ENCODE data around the gene SLC12A5. TPM values are rescaled to one million over a fixed set of nuclear protein-coding genes. Genes with fewer than 3 reads are reported as not detected.
"Not testable (repeated sequence)": the region's sequence is repeated elsewhere in the genome, so short reads cannot be mapped to it uniquely, and the experiment has no call there.

Gene SLC12A5
- total RNA-seq, 4 donors from 2014 or later: not detected

DNA sequence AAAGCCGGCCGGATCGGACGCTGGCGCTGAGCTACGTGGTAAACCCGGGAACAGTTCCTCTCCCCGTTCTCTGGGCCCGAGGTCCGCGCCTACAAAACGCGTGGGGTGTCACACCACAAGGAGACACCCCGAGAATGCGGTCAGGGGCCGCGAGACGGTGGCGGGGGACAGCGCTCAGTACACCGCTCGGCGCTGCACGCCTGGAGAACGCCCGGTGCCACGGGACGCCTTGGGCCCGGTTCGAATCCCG, 60.1 kb downstream of the SLC12A5 start:
- DNase-seq: no peak
- in situ Hi-C loops (cut with MboI; ENCODE audit: low pct_ligation_motif_present in 1 of 4, low pct_unique_long_range_greater_than_20kb in 1 of 4, low sequenced_read_pairs in 3 of 4): no loop called here
- intact Hi-C loops (cut with DNase I; ENCODE audit: low total_unique reads): no loop called here
- no peaks in the 10 kb centered on the region for H3K36me3 ChIP-seq
- H3K4me1 ChIP-seq: peaks cover 39 to 52% (median 50%) of the 10 kb centered on the region in 4 donors
- H3K27ac ChIP-seq: peak overlapping the region; percentile 96 to 99 (median 96)
- H3K9me3 ChIP-seq: no peaks in the 10 kb centered on the region
- TF ChIP-seq POLR2A (IDR thresholded peaks at IDR 0.05) (no peak), EP300 (IDR thresholded peaks at IDR 0.05; ENCODE audit: low read depth) (no peak)
- peak overlapping the region; percentile 66 to 87 (median 72) for H3K4me3 ChIP-seq
- H3K27me3 ChIP-seq: no peaks in the 10 kb centered on the region
- 1% methylated on average over 31 of the region's 31 CpGs; no CpG with 5 or more reads in 1 of the 2 donors for WGBS, 2 donors (ENCODE audit: low coverage in 1 of 2)

DNA sequence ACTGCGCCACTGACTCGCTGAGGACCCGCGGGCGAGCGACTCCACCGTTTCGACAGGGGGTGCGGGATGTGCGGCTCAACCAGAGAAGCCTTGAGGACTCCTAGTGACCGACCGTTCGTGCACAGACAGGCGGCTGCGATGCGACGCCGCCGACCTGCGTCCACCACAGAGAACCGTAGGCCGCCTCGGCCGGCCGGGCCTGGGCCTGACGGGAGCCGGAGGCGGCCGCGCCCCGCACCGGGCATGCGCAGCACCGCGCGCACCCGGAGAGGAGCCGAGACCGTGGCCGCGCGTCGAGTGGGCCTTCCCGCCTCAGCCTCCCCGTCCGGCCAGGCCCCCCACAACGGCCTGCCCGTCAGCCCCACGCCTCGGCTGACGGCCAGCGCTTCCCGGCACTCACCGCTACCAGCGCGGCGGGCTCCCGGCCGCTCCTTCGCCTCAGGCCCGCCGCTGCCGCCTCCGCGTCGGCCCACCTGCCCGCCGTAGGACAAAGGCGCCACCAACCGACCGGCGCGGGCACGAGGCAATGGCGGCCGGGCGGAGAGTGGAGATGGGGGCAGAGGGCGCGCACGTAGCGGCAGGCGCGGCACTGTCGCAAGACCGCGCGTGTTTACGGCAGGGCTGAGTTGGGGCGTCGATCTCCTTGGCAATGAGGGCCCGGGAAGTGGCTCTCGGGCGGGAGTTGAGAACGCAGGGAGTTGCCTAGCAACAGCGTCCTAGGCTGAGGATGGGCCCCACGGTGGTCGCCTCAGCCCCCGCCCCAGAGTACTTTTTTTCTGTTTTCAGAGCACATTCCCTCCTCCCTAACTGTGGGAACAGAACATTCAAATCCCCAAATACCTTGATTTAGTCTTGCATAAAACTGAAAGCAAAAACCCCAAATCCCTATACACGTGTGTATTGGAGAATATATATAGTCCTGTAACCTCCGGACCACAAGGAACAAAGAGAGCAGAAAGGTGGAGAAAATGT, 60.7 kb downstream of the SLC12A5 start, which contains the start of gene NCOA5:
Gene NCOA5 (minus strand): TSS at position 546 of the 972 bp plus-strand sequence. CDS start 10,538 bp downstream, outside the sequence.
- intact Hi-C loops (cut with DNase I; ENCODE audit: low total_unique reads) (no loop called here), in situ Hi-C loops (cut with MboI; ENCODE audit: low pct_ligation_motif_present in 1 of 4, low pct_unique_long_range_greater_than_20kb in 1 of 4, low sequenced_read_pairs in 3 of 4) (no loop called here)
- peaks cover 38 to 47% (median 44%) of the 10 kb centered on the region in 4 donors for H3K4me1 ChIP-seq
- H3K36me3 ChIP-seq: no peaks in the 10 kb centered on the region
- no peaks in the 10 kb centered on the region for H3K27me3 ChIP-seq
- H3K4me3 ChIP-seq: peak within 1 kb of the TSS; percentile 66 to 87 (median 72)
- peak; percentile 96 for DNase-seq
- peak; percentile 85 for TF ChIP-seq POLR2A (IDR thresholded peaks at IDR 0.05)
- no peak for TF ChIP-seq EP300 (IDR thresholded peaks at IDR 0.05; ENCODE audit: low read depth)
- TF ChIP-seq, protein P1, sequence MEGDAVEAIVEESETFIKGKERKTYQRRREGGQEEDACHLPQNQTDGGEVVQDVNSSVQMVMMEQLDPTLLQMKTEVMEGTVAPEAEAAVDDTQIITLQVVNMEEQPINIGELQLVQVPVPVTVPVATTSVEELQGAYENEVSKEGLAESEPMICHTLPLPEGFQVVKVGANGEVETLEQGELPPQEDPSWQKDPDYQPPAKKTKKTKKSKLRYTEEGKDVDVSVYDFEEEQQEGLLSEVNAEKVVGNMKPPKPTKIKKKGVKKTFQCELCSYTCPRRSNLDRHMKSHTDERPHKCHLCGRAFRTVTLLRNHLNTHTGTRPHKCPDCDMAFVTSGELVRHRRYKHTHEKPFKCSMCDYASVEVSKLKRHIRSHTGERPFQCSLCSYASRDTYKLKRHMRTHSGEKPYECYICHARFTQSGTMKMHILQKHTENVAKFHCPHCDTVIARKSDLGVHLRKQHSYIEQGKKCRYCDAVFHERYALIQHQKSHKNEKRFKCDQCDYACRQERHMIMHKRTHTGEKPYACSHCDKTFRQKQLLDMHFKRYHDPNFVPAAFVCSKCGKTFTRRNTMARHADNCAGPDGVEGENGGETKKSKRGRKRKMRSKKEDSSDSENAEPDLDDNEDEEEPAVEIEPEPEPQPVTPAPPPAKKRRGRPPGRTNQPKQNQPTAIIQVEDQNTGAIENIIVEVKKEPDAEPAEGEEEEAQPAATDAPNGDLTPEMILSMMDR (IDR thresholded peaks at IDR 0.05): peak in 1 of 5 experiments; percentile 31
- peak; percentile 80 to 97 (median 96) for TF ChIP-seq POLR2AphosphoS5 (IDR thresholded peaks at IDR 0.05)
- no peaks in the 10 kb centered on the region for H3K9me3 ChIP-seq
- H3K27ac ChIP-seq: peak within 1 kb of the TSS; percentile 96 to 99 (median 96)
- 0% methylated on average over 3 to 54 of the region's 100 CpGs for WGBS, 2 donors (ENCODE audit: low coverage in 1 of 2)

DNA sequence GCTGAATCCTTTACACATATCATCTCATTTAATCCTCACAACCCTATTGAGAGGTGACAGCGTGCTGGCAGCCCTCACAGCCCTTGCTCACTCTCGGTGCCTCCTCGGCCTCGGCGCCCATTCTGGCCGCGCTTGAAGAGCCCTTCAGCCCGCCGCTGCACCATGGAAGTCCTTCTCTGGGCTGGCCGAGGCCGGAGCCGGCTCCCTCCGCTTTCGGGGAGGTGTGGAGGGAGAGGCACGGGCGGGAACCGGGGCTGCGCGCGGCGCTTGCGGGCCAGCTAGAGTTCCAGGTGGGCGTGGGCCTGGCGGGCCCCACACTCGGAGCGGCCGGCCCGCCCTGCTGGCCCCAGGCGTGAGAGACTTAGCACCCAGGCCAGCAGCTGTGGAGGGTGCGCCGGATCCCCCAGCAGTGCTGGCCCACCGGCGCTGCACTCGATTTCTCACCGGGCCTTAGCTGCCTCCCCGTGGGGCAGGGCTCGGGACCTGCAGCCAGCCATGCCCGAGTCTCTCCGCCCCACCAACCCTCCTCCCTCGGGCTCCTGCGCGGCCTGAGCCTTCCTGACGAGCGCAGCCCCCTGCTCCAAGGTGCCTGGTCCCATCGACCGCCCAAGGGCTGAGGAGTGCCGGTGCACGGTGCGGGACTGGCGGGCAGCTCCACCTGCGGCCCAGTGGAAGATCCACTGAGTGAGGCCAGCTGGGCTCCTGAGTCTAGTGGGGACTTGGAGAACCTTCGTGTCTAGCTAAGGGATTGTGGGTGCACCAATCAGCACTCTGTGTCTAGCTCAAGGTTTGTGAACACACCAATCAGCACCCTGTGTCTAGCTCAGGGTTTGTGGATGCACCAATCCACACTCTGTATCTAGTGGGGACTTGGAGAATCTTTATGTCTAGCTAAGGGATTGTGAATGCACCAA, 62.9 kb downstream of the SLC12A5 start:
- H3K27me3 ChIP-seq; H3K4me3 ChIP-seq; intact Hi-C loops (cut with DNase I; ENCODE audit: low total_unique reads); DNase-seq; H3K36me3 ChIP-seq; in situ Hi-C loops (cut with MboI; ENCODE audit: low pct_ligation_motif_present in 1 of 4, low pct_unique_long_range_greater_than_20kb in 1 of 4, low sequenced_read_pairs in 3 of 4); H3K27ac ChIP-seq; H3K9me3 ChIP-seq: not testable (repeated sequence)
- H3K4me1 ChIP-seq: peaks cover 16 to 25% (median 22%) of the 10 kb centered on the region in 4 donors
- 95% methylated on average over 39 of the region's 52 CpGs; no CpG with 5 or more reads in 1 of the 2 donors for WGBS, 2 donors (ENCODE audit: low coverage in 1 of 2)

DNA sequence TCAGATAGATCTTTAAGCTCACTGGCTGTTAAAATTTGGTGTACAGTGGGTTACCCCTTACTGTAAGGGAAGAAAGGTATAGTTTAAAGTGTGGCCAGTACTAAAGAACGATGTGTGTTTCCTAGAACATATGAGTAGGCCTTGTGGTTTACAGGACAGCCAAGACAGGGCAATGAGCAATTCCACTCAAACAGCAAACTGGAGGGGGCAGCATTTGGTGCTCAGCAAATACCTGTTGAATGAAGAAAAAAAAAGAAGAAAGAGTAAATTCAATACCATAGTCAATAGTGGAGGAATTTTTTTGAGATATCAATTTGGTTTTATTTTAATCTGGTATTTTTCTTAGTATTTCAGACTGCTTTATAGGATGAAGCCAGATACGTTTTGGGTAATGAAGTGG, 64.5 kb downstream of the SLC12A5 start:
- Histone ChIP-seq H3K4me1 (peaks cover 2 to 9% (median 6%) of the 10 kb centered on the region in 4 donors), H3K9me3 (no peaks in the 10 kb centered on the region), H3K4me3 (no peak overlapping the region), H3K27me3 (peaks cover 12% of the 10 kb centered on the region), H3K36me3 (no peaks in the 10 kb centered on the region), H3K27ac (no peak overlapping the region)
- intact Hi-C loops (cut with DNase I; ENCODE audit: low total_unique reads): no loop called here
- WGBS, 2 donors (ENCODE audit: low coverage in 1 of 2): 73 to 80% methylated on average over 2 of the region's 2 CpGs
- in situ Hi-C loops (cut with MboI; ENCODE audit: low pct_ligation_motif_present in 1 of 4, low pct_unique_long_range_greater_than_20kb in 1 of 4, low sequenced_read_pairs in 3 of 4): no loop called here
- no peak for DNase-seq
- TF ChIP-seq POLR2AphosphoS5 (IDR thresholded peaks at IDR 0.05): no peak
- TF ChIP-seq, protein P1 (IDR thresholded peaks at IDR 0.05): no peak
- TF ChIP-seq POLR2A (IDR thresholded peaks at IDR 0.05): no peak

Measured in transverse colon (tissue), 4 donors.